A549 treated with dexamethasone at 1 μM for 4 hours (cell line): ENCODE results near the gene PPFIA4. TPM values are rescaled to one million over a fixed set of nuclear protein-coding genes. Genes with fewer than 3 reads are reported as not detected.

Experiments used
- total RNA-seq: library from RNA; stranded (reverse); fragments of 200-300 nt; extraction: Qiagen RNA extraction; gene quantifications from 5 replicates; pipeline ENCODE4 v1.2.3, GENCODE V29; 2022

The PPFIA4 gene
- total RNA-seq = 0.13 to 0.42 TPM (median 0.34 TPM) in 5 replicates

DNA sequence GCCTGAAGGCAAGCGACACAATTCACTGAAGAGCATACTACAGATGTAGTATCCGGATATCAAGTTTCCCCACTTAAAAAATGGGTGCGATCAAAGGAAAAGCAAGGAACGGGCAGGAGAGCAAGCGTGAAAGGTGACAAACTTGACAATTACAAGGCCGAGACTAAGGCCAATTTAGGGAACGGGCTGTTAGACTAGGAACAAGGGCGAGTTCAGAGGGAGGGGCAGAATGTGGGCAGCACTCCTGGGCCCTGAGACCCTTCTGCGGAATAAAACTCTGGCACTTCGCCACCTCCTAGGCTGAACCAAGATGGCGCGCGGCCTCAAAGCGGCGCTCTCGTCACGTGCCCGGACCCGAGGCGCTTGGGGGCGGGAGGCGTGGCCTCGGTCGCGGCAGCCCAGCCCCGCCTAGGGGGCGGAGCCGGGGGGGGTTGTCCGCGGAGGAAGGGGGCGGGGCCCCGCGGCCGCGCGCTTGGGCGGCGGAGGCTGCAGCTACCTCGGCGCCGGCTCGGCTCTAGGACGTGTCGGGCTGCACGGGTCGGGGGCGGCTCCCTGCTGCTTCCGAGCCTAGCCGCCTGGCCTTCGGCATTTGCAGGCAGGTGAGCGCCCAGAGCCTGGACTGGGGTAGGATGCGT is at the start of gene PPFIA4:
Gene PPFIA4 (plus strand): TSS at position 461 of the 635 bp plus-strand sequence. CDS start 12,518 bp downstream, outside the sequence.

GRCh38 chr1:203006948-203007871 is 19.1 kb upstream of the PPFIA4 start, which contains the start of gene TMEM183A:
TMEM183A (plus strand) TSS chr1:203007374; CDS start chr1:203007466, 92 bp downstream.

DNA sequence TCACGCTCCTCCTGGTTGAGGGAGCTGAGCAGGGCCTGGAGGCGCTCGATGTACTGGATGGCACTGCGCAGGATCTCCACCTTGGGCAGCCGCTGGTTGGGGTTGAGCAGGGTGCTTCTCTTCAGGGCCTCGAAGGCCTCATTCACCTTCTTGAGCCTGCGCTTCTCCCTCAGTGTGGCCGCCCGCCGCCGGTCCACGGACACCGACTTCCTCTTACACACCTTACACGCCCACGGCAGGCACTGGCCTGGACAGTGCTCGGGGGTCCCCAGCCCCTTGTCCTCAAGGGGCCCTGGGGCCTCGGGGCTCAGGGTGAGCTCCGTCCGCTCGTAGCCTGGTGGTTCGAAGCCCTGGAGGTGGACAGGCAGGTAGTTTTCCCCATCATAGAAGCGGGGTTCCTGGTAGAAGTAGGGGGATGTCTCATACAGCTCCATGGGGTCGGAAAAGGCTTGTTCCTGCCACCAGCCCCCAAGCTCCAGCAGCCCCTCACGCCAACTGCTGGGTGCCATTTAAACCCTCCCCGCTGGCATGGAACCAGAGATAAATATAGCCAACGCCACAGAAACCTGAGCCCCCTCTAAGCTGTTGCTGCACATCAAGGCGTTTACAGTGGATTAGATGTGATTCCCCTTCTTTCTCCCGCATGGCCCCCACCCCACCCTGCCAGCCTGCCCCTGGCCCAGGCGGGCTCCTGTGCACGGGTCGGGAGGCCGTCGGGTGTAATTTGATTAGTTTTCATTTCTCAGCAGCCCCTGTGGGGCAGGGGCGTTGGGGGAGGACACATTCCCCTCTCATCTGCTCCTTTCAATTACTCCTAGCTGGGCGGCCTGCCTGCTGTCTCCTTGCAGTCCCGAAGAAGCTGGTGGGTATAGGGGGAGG is 59.5 kb downstream of the PPFIA4 start, which contains the start of gene MYOG:
Gene MYOG (minus strand): TSS at position 485 of the 879 bp plus-strand sequence. CDS start 51 bp downstream, at position 434.

GRCh38 chr1:203127666-203128430 is 101.6 kb downstream of the PPFIA4 start, which contains the start of gene ADORA1:
ADORA1 (plus strand) TSS chr1:203127726; CDS start chr1:203128842, 1,116 bp downstream.

Other genes starting within 250 kb of the PPFIA4 start
- 13.3 to 19.9 TPM (median 16.9 TPM) in 5 replicates for gene KDM5B, start 218.1 kb upstream of the PPFIA4 start, total RNA-seq
- 2.3 to 4.8 TPM (median 4.2 TPM) in 5 replicates for gene PCAT6, start 215.5 kb upstream of the PPFIA4 start, total RNA-seq
- 13.7 to 15.4 TPM (median 14.3 TPM) in 5 replicates for gene RABIF, start 137.3 kb upstream of the PPFIA4 start, total RNA-seq
- gene KLHL12, start 99.3 kb upstream of the PPFIA4 start, total RNA-seq = 16.5 to 19.1 TPM (median 16.8 TPM) in 5 replicates
- gene ADIPOR1, start 68.2 kb upstream of the PPFIA4 start, total RNA-seq = 56.6 to 71.0 TPM (median 68.0 TPM) in 5 replicates
- gene CYB5R1, start 59.2 kb upstream of the PPFIA4 start, total RNA-seq = 19.3 to 21.4 TPM (median 20.6 TPM) in 5 replicates
- 43.4 to 52.9 TPM (median 48.8 TPM) in 5 replicates for gene TMEM183A, start 19.1 kb upstream of the PPFIA4 start, total RNA-seq
- gene MYOG, start 59.5 kb downstream of the PPFIA4 start, total RNA-seq = not detected in 5 replicates
- gene ADORA1, start 101.2 kb downstream of the PPFIA4 start, total RNA-seq = 0.46 to 0.94 TPM (median 0.67 TPM) in 5 replicates
- gene MYBPH, start 149.3 kb downstream of the PPFIA4 start, total RNA-seq = 0.05 TPM in 1 of 5 replicates, not detected in the others
- 0.11 to 0.24 TPM in 2 of 5 replicates, not detected in the others for gene CHI3L1, start 160.2 kb downstream of the PPFIA4 start, total RNA-seq
- not detected in 5 replicates for gene CHIT1, start 203.2 kb downstream of the PPFIA4 start, total RNA-seq